Measurements from ENCODE around the gene VPS9D1.

GRCh38 chr16:89748076-89748475 is 27.4 kb upstream of the VPS9D1 start:
- no peak for TF ChIP-seq CTCF (IDR thresholded peaks at IDR 0.05)
- TF ChIP-seq POLR2A (IDR thresholded peaks at IDR 0.05): no peak

Measured in lower leg skin (tissue), 3 donors.